ENCODE data around the gene GAS2L1.

GRCh38 chr22:29259253-29259899 is 47.1 kb upstream of the GAS2L1 start:
- TF ChIP-seq CTCF (IDR thresholded peaks at IDR 0.05) (0 out of 2 replicates have a peak, but pooled peaks have one; percentile 4), ZFX (IDR thresholded peaks at IDR 0.05; ENCODE audit: borderline replicate concordance) (no peak)

Data from 22Rv1 (cell line).